HCT116 (cell line): Measurements from ENCODE around the gene RPL10L.

Experiments used
- CTCF ChIP-seq, 3 experiments: fragments of 200-600 bp in 1 of 3; sonication (generic) in 1 of 3; IDR thresholded peaks in 2 of 3; conservative IDR thresholded peaks in 1 of 3; 2 replicates each; pipeline ENCODE4 v1.5.1; 2012 to 2017; ENCODE audit warnings: low read depth in 2 of 3, low read length in 2 of 3, antibody characterized with exemption in 1 of 3, borderline replicate concordance in 1 of 3, control low read depth in 1 of 3, mild to moderate bottlenecking in 1 of 3, mixed read lengths in 1 of 3, mixed run types in 1 of 3, moderate library complexity in 1 of 3; ENCODE audit not compliant: insufficient read depth in 1 of 3
- EZH2 ChIP-seq: fragments of 200-600 bp; sonication (generic); IDR thresholded peaks from 2 replicates; pipeline ENCODE4 v1.6.1; 2017; ENCODE audit warnings: antibody characterized with exemption, mixed run types
- EZH2phosphoT487 ChIP-seq: fragments of 200-600 bp; IDR thresholded peaks from 2 replicates; pipeline ENCODE4 v1.6.1; 2018; ENCODE audit warnings: antibody characterized with exemption, borderline replicate concordance
- FOSL1 ChIP-seq: IDR thresholded peaks from 2 replicates; pipeline ENCODE4 v1.6.1; 2012; ENCODE audit warnings: low read depth
- JUND ChIP-seq: IDR thresholded peaks from 2 replicates; pipeline ENCODE4 v1.6.1; 2012
- MAX ChIP-seq: IDR thresholded peaks from 2 replicates; pipeline ENCODE4 v1.6.1; 2012
- POLR2A ChIP-seq: IDR thresholded peaks from 2 replicates; pipeline ENCODE4 v1.7.0; 2011; ENCODE audit warnings: borderline replicate concordance; ENCODE audit not compliant: insufficient read depth, insufficient read length; ENCODE audit errors: extremely low read depth
- POLR2AphosphoS5 ChIP-seq: IDR thresholded peaks from 2 replicates; pipeline ENCODE4 v1.6.1; 2011; ENCODE audit warnings: mild to moderate bottlenecking, low read depth, low read length, moderate library complexity
- RAD21 ChIP-seq: IDR thresholded peaks from 2 replicates; pipeline ENCODE4 v1.6.1; 2012; ENCODE audit warnings: low read depth, mild to moderate bottlenecking
- TCF7L2 ChIP-seq: IDR thresholded peaks from 2 replicates; pipeline ENCODE4 v1.7.0; 2011; ENCODE audit warnings: borderline replicate concordance, inconsistent platforms; ENCODE audit not compliant: insufficient read depth, insufficient read length; ENCODE audit errors: extremely low read depth
- TF ChIP-seq, protein P1 (sequence below): IDR thresholded peaks from 2 replicates; pipeline ENCODE4 v1.6.1; 2012; ENCODE audit warnings: low read depth

- TF ChIP-seq CTCF (IDR thresholded peaks at IDR 0.05 in 2 of 3, conservative IDR thresholded peaks at IDR 0.05 in 1 of 3; ENCODE audit: borderline replicate concordance in 1 of 3, insufficient read depth in 1 of 3, low read depth in 2 of 3, low read length in 2 of 3), result no peak
- no peak for TF ChIP-seq RAD21
- TF ChIP-seq FOSL1, result no peak
- TF ChIP-seq MAX, result no peak
- TF ChIP-seq, protein P1, sequence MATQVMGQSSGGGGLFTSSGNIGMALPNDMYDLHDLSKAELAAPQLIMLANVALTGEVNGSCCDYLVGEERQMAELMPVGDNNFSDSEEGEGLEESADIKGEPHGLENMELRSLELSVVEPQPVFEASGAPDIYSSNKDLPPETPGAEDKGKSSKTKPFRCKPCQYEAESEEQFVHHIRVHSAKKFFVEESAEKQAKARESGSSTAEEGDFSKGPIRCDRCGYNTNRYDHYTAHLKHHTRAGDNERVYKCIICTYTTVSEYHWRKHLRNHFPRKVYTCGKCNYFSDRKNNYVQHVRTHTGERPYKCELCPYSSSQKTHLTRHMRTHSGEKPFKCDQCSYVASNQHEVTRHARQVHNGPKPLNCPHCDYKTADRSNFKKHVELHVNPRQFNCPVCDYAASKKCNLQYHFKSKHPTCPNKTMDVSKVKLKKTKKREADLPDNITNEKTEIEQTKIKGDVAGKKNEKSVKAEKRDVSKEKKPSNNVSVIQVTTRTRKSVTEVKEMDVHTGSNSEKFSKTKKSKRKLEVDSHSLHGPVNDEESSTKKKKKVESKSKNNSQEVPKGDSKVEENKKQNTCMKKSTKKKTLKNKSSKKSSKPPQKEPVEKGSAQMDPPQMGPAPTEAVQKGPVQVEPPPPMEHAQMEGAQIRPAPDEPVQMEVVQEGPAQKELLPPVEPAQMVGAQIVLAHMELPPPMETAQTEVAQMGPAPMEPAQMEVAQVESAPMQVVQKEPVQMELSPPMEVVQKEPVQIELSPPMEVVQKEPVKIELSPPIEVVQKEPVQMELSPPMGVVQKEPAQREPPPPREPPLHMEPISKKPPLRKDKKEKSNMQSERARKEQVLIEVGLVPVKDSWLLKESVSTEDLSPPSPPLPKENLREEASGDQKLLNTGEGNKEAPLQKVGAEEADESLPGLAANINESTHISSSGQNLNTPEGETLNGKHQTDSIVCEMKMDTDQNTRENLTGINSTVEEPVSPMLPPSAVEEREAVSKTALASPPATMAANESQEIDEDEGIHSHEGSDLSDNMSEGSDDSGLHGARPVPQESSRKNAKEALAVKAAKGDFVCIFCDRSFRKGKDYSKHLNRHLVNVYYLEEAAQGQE, result no peak
- TF ChIP-seq POLR2AphosphoS5, result no peak
- no peak for TF ChIP-seq TCF7L2
- TF ChIP-seq JUND, result no peak
- no peak for TF ChIP-seq POLR2A
- no peak for TF ChIP-seq EZH2phosphoT487
- TF ChIP-seq EZH2, result no peak
Observed at GRCh38 chr14:46646796-46647195, 4.8 kb downstream of the RPL10L start.
